22Rv1 (cell line): Measurements from ENCODE around the gene MAP3K20.

Experiments
- CTCF ChIP-seq: fragments of 450-650 bp; IDR thresholded peaks from 2 replicates; pipeline ENCODE4 v1.5.1; 2017; ENCODE audit warnings: mild to moderate bottlenecking
- ZFX ChIP-seq: fragments of 450-650 bp; IDR thresholded peaks from 2 replicates; pipeline ENCODE4 v1.6.1; 2017; ENCODE audit warnings: antibody characterized with exemption, borderline replicate concordance

- TF ChIP-seq CTCF (no peak), ZFX (no peak)
These were observed 195.5 kb downstream of the MAP3K20 start for GRCh38 chr2:173271135-173271534.
